ENCODE results near the gene CSTF1.
"Not testable (repeated sequence)": the region's sequence is repeated elsewhere in the genome, so short reads cannot be mapped to it uniquely, and the experiment has no call there.

DNA sequence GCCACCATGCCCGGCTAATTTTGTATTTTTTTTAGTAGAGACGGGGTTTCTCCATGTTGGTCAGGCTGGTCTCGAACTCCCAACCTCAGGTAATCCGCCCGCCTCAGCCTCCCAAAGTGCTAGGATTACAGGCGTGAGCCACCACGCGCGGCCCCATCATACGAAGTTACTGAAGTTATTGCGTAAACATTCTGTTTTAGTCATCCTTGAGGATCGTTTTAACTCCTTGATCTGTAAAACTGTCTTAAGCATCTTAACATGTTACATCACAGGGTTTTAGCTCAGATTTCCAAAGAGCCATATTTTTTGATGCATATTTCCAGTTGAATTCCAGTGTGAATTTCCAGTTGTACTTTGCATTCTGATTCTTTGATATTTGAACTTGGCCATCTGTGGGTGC, 12.9 kb downstream of the CSTF1 start:
- TF ChIP-seq, protein P1, sequence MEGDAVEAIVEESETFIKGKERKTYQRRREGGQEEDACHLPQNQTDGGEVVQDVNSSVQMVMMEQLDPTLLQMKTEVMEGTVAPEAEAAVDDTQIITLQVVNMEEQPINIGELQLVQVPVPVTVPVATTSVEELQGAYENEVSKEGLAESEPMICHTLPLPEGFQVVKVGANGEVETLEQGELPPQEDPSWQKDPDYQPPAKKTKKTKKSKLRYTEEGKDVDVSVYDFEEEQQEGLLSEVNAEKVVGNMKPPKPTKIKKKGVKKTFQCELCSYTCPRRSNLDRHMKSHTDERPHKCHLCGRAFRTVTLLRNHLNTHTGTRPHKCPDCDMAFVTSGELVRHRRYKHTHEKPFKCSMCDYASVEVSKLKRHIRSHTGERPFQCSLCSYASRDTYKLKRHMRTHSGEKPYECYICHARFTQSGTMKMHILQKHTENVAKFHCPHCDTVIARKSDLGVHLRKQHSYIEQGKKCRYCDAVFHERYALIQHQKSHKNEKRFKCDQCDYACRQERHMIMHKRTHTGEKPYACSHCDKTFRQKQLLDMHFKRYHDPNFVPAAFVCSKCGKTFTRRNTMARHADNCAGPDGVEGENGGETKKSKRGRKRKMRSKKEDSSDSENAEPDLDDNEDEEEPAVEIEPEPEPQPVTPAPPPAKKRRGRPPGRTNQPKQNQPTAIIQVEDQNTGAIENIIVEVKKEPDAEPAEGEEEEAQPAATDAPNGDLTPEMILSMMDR (conservative IDR thresholded peaks at IDR 0.05 in 1 of 2, IDR thresholded peaks at IDR 0.05 in 1 of 2; ENCODE audit: low read depth in 1 of 2, low read length in 2 of 2), result not testable (repeated sequence)
- TF ChIP-seq EZH2 (IDR thresholded peaks at IDR 0.05; ENCODE audit: low read length, missing control alignments), result not testable (repeated sequence)
